ENCODE results near the gene SLC24A3.

DNA sequence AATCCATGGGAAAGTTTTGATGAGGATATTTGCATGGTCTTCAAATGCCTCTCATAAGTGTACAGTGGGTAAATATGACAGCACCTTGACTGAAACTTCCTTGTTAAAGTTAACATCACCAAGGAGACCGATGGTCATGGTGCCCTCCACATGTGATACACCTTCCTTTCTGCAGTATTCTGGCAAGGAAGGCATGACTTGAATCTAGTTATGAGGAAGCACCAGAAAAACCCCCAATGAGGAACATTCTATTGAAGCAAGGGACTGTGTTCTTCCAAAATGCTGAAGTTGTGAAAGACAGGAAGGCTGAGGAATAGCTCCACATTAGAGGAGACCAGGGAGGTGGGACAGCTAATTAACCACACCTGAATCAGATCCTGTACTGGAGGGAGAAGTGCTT is 118.3 kb downstream of the SLC24A3 start:
- TF ChIP-seq, protein P1, sequence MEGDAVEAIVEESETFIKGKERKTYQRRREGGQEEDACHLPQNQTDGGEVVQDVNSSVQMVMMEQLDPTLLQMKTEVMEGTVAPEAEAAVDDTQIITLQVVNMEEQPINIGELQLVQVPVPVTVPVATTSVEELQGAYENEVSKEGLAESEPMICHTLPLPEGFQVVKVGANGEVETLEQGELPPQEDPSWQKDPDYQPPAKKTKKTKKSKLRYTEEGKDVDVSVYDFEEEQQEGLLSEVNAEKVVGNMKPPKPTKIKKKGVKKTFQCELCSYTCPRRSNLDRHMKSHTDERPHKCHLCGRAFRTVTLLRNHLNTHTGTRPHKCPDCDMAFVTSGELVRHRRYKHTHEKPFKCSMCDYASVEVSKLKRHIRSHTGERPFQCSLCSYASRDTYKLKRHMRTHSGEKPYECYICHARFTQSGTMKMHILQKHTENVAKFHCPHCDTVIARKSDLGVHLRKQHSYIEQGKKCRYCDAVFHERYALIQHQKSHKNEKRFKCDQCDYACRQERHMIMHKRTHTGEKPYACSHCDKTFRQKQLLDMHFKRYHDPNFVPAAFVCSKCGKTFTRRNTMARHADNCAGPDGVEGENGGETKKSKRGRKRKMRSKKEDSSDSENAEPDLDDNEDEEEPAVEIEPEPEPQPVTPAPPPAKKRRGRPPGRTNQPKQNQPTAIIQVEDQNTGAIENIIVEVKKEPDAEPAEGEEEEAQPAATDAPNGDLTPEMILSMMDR (IDR thresholded peaks at IDR 0.05; ENCODE audit: low read depth, low read length) = no peak
- no peak for TF ChIP-seq EZH2phosphoT487 (IDR thresholded peaks at IDR 0.05; ENCODE audit: low read depth)
